Activated T-helper 17 cell treated with anti-CD3 and anti-CD28 coated beads, Interleukin-2, amount 50 U/mL, for 72 hours (primary cell): Measurements from ENCODE around the gene YTHDF2. TPM values are rescaled to one million over a fixed set of nuclear protein-coding genes. Genes with fewer than 3 reads are reported as not detected.
A peak's percentile ranks its signal among the peaks of the same experiment; 100 is the strongest.
"Not testable (repeated sequence)": the region's sequence is repeated elsewhere in the genome, so short reads cannot be mapped to it uniquely, and the experiment has no call there.

Experiments
- ATAC-seq: fragments of 150-1000 bp; cut with Tn5 transposase; replicated peaks from 2 replicates; pipeline ENCODE4 v1.10.0; 2021; ENCODE audit warnings: mild to moderate bottlenecking, moderate library complexity
- H3K27ac Mint-ChIP-seq: one replicate; pipeline ENCODE4 v1.8.0; 2022; ENCODE audit warnings: mixed read lengths
- H3K27me3 Mint-ChIP-seq: one replicate; pipeline ENCODE4 v1.8.0; 2022; ENCODE audit warnings: mixed read lengths
- H3K36me3 Mint-ChIP-seq: one replicate; pipeline ENCODE4 v1.8.0; 2022; ENCODE audit warnings: low read depth, mild to moderate bottlenecking, mixed read lengths
- H3K4me1 Mint-ChIP-seq: one replicate; pipeline ENCODE4 v1.8.0; 2022; ENCODE audit warnings: mixed read lengths
- H3K4me3 Mint-ChIP-seq: one replicate; pipeline ENCODE4 v1.8.0; 2022; ENCODE audit warnings: mild to moderate bottlenecking, mixed read lengths
- H3K9me3 Mint-ChIP-seq: one replicate; pipeline ENCODE4 v1.8.0; 2022; ENCODE audit warnings: mixed read lengths
- total RNA-seq, 2 donors: library from RNA; stranded (reverse); gene quantifications; one replicate each; pipeline ENCODE4 v1.2.3, GENCODE V29; 2022

The YTHDF2 gene
- total RNA-seq, result 10 to 100 TPM; 60.1 to 74.9 TPM

DNA sequence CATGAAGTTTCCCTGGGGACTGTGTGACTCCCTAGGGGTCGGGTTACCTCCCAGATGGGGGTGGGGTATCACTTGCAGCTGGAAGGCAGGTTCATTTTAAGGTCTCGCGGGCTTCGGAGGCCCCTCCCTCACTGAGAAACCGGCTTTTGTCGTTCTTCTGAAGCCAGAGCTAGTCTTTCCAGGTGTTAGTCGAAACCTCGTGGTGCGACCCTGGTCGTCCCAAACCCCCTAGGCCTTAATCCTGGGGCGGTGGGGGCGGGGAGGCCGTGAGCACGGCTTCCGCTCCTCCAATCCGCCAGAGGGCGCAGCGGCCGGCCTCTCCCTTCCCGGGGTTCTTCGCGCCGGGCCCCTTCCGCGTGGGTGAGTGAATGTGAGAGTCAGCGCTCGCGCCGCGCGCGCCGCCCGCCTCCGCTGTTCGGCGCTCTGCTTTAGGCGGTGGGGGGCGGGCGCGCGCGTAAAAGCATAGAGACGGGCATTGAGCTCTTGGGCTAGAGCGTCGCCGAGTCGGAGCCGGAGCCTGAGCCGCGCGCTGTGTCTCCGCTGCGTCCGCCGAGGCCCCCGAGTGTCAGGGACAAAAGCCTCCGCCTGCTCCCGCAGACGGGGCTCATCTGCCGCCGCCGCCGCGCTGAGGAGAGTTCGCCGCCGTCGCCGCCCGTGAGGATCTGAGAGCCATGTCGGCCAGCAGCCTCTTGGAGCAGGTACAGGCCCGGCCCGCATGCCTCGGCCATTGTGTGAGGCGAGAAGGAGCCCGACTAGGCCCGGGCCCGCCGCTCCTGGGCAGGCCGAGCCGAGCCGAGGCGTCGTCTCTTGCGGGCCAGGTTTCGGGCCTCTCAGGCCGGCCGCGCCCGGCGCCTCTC, at the start of gene YTHDF2:
YTHDF2 (plus strand) TSS at position 491 of the 857 bp plus-strand sequence; CDS start at position 672, 181 bp downstream.
- Mint-ChIP-seq H3K27ac (peak within 1 kb of the TSS; percentile 97), H3K4me1 (peaks cover 14% of the 10 kb centered on the region), H3K27me3 (no peaks in the 10 kb centered on the region), H3K9me3 (no peaks in the 10 kb centered on the region), H3K36me3 (peaks cover 44% of the 10 kb centered on the region), H3K4me3 (peak within 1 kb of the TSS; percentile 93)
- ATAC-seq, result peak; percentile 95

DNA sequence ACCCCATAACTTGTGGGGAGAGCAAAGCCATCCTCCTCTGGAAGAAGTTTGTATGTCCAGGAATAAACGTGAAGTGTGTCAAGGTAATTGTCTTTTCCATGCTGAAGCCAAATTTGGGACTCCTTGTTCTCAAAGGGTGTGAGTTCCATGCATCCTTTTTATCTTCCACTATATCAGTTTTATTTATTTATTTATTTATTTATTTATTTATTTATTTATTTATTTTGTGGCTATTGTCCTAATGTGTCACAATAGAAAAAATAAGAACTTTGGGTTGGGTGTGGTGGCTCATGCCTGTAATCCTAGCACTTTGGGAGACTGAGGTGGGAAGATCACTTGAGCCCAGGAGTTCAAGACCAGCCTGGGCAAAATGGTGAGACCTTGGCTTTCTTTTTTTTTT, 45.1 kb upstream of the YTHDF2 start:
- not testable (repeated sequence) for ATAC-seq, H3K4me1 Mint-ChIP-seq, H3K27ac Mint-ChIP-seq, H3K27me3 Mint-ChIP-seq, H3K4me3 Mint-ChIP-seq, H3K9me3 Mint-ChIP-seq
- H3K36me3 Mint-ChIP-seq, result peaks cover 89% of the 10 kb centered on the region

DNA sequence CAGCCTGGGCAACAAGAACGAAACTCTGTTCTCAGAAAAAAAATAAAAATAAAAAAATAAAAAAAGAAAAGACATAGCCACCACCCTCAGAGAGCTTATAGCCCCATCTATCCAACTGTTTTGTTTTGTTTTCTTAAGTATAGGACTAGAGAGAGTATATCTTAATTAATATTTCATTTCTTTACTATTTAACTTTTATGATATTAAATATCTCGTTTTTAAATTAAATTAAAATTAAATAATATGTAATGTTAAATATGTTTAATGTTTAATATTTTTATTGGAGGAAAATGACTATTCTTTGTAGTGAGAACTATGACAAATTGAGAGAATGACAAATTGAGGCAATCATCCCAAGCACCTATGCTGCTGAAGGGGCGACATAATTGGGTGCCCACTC, 33.1 kb upstream of the YTHDF2 start:
- ATAC-seq, result no peak
- H3K4me3 Mint-ChIP-seq, result no peak overlapping the region
- H3K9me3 Mint-ChIP-seq, result no peaks in the 10 kb centered on the region
- peaks cover 96% of the 10 kb centered on the region for H3K36me3 Mint-ChIP-seq
- peaks cover 4% of the 10 kb centered on the region for H3K4me1 Mint-ChIP-seq
- H3K27me3 Mint-ChIP-seq, result no peaks in the 10 kb centered on the region
- H3K27ac Mint-ChIP-seq, result no peak overlapping the region

DNA sequence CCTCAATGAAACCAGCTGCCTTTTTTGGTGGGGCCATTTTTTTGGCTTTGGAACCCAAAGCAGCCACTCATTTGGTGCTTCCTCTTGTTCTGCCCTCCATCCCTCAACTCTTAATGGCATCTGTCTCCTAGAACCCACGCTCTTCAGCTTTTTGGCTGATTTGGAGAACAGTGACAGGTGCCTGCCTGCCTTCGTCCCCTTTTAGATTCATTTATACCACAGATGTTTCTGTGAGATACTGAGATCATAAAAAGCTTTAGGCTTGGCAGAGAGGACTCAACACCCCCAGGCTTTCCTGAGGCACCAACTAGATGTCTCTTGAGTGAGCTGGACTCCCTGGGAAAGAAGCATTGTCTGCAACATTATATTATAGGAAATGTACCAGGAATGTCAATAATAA, 20.4 kb upstream of the YTHDF2 start:
- H3K27me3 Mint-ChIP-seq, result no peaks in the 10 kb centered on the region
- no peak overlapping the region for H3K27ac Mint-ChIP-seq
- ATAC-seq, result no peak
- no peaks in the 10 kb centered on the region for H3K9me3 Mint-ChIP-seq
- no peaks in the 10 kb centered on the region for H3K4me1 Mint-ChIP-seq
- peaks cover 39% of the 10 kb centered on the region for H3K36me3 Mint-ChIP-seq
- H3K4me3 Mint-ChIP-seq, result no peak overlapping the region

DNA sequence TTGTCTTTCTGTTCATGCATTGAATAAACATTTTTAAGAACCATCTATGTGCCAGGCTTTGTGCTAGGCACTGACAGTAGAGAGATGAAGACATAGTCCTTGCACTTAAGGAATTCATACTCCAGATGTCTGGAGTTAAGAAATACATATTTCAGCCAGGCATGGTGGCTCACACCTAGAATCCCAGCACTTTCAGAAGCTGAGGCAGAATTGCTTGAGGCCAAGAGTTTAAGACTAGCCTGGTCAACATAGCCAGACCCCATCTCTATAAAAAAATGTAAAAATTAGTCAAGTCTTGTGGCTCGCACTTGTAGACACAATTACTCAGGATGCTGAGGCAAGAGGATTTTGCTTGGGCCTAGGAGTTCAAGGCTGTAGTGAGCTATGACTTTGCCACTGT, 18.6 kb upstream of the YTHDF2 start:
- no peaks in the 10 kb centered on the region for H3K27me3 Mint-ChIP-seq
- H3K27ac Mint-ChIP-seq, result no peak overlapping the region
- no peak for ATAC-seq
- no peaks in the 10 kb centered on the region for H3K4me1 Mint-ChIP-seq
- H3K4me3 Mint-ChIP-seq, result no peak overlapping the region
- H3K9me3 Mint-ChIP-seq, result no peaks in the 10 kb centered on the region
- H3K36me3 Mint-ChIP-seq, result peaks cover 21% of the 10 kb centered on the region

DNA sequence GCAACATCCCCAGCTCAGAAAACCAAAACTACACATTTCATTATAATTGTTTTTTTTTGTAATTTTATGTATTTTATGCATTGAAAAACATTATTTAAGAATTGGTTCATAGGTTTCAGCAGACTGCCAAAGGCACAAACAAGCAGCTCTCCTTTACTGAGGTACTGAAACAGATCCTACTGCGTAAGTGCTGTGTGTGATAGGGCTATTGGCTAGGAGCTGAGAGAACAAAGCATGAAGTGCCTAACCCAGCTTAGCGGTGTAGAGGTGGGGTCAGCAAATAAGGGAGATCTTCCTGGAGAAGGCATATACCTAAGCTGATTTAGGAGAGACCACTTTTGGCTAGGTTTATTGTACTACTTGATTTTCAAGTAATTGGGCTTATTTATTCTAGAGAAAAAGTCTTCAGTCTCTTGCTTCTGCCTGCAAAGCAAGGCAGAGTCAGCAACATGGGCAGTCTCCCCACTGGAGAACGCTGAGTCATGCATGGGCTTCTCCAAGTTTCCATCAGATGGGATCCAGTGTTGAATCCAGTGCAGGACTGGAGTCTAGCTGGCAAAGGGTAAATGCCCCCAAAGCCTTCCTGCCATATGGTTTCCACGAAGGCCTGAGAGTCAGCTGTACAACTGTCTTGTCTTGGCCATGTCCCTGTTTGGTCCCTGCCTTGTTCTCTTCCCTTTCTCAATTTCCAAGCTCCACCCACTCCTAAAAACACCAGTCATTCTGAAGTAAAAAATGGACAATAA, 18.0 kb upstream of the YTHDF2 start:
- Mint-ChIP-seq H3K4me3 (no peak overlapping the region), H3K4me1 (no peaks in the 10 kb centered on the region), H3K36me3 (peaks cover 15% of the 10 kb centered on the region), H3K9me3 (no peaks in the 10 kb centered on the region), H3K27ac (peak overlapping the region; percentile 39), H3K27me3 (no peaks in the 10 kb centered on the region)
- no peak for ATAC-seq

DNA sequence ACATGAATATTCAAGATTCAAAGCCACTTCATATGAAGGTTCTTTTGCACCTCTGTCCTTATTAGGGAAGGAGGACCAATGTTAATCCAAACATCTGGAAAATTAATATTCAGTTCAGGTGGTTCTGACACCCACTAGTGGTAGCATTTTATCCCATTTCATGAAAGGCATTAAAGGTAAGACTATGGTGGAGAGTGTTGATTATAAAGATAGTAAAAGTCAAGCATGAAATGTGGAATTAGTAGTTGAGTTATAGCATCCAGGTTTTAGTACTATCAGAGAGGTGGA, 17.5 kb upstream of the YTHDF2 start:
- Mint-ChIP-seq H3K27me3 (no peaks in the 10 kb centered on the region), H3K4me1 (no peaks in the 10 kb centered on the region), H3K27ac (peak overlapping the region; percentile 39), H3K36me3 (peaks cover 10% of the 10 kb centered on the region), H3K4me3 (no peak overlapping the region), H3K9me3 (no peaks in the 10 kb centered on the region)
- ATAC-seq, result no peak

DNA sequence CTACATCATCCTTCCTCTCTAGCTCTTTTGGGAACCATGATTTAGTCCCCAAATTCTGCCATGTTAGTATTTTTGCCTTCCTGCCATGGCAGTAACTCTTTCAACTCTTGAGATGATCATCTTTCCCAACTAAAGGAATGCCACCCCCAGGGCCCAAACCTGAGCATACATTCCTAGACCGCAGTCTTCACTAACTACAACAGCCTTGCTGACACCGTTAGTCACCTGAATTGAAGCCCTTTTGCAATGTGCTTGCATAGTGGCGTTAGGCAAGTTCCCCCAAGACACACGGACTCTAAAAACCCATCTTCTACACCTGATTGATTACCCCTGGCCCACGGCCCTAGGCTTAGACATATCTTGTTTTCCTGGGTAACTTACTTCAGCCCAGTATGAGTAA, 16.4 kb upstream of the YTHDF2 start:
- ATAC-seq, result no peak
- Mint-ChIP-seq H3K4me3 (no peak overlapping the region), H3K9me3 (no peaks in the 10 kb centered on the region), H3K36me3 (no peaks in the 10 kb centered on the region), H3K27ac (no peak overlapping the region), H3K4me1 (no peaks in the 10 kb centered on the region), H3K27me3 (no peaks in the 10 kb centered on the region)

DNA sequence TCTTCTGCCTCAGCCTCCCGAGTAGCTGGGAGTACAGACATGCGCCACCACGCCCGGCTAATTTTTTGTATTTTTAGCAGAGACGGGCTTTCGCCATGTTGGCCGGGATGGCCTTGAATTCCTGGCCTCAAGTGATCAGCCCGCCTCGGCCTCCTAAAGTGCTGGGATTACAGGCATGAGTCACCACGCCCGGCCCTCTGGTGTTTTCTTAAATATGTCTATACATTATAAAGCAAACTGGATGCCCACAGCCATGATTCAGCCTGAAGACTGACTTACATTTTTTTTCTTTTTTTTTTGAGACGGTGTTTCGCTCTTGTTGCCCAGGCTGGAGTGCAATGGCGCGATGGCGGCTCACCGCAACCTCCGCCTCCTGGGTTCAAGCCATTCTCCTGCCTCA, 14.8 kb upstream of the YTHDF2 start:
- not testable (repeated sequence) for H3K9me3 Mint-ChIP-seq, H3K27ac Mint-ChIP-seq, ATAC-seq, H3K4me3 Mint-ChIP-seq, H3K4me1 Mint-ChIP-seq, H3K36me3 Mint-ChIP-seq, H3K27me3 Mint-ChIP-seq

DNA sequence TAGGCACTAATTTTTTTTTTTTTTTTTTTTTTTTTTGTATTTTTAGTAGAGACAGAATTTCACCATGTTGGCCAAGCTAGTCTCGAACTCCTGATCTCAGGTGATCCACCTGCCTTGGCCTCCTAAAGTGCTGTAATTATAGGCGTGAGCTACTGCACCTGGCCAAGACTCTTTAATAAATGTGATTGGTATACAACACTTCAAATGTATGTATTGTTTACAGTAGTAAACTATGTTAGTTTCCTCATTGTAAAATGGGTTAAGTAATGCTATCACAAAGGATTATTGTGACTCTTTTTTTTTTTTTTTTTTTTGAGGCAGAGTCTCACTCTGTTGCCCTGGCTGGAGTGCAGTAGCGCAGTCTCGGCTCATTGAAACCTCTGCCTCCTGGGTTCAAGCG, 11.4 kb upstream of the YTHDF2 start:
- H3K9me3 Mint-ChIP-seq, H3K4me1 Mint-ChIP-seq, H3K4me3 Mint-ChIP-seq, H3K27me3 Mint-ChIP-seq, ATAC-seq, H3K27ac Mint-ChIP-seq, H3K36me3 Mint-ChIP-seq: not testable (repeated sequence)

DNA sequence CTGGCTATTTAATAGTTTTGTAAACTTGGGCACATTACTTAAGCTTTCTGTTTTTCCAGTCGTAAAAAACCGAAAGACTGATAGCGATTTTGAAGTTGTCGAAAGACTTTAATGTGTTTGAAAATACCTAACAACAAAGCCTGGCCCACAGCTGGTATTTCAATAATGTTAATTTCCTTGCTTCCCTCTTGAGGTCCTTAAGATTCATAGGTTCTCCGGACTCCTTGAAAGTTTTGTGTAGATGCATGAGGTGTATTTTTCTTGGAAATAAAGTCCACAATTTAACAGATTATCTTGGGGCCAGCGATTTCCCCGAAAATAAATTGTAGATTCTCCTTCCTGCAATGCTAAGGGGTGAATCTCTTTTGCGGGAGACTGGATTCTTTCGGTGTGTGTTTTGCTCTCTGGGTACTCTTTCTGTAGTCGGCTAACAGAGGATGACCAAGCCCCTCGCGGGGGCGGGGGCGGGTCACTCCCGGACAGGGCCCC, 735 bp upstream of the YTHDF2 start:
- Mint-ChIP-seq H3K36me3 (peaks cover 38% of the 10 kb centered on the region), H3K4me3 (peak overlapping the region; percentile 93), H3K4me1 (peaks cover 14% of the 10 kb centered on the region), H3K9me3 (no peaks in the 10 kb centered on the region), H3K27me3 (no peaks in the 10 kb centered on the region), H3K27ac (peak overlapping the region; percentile 97)
- ATAC-seq, result no peak

DNA sequence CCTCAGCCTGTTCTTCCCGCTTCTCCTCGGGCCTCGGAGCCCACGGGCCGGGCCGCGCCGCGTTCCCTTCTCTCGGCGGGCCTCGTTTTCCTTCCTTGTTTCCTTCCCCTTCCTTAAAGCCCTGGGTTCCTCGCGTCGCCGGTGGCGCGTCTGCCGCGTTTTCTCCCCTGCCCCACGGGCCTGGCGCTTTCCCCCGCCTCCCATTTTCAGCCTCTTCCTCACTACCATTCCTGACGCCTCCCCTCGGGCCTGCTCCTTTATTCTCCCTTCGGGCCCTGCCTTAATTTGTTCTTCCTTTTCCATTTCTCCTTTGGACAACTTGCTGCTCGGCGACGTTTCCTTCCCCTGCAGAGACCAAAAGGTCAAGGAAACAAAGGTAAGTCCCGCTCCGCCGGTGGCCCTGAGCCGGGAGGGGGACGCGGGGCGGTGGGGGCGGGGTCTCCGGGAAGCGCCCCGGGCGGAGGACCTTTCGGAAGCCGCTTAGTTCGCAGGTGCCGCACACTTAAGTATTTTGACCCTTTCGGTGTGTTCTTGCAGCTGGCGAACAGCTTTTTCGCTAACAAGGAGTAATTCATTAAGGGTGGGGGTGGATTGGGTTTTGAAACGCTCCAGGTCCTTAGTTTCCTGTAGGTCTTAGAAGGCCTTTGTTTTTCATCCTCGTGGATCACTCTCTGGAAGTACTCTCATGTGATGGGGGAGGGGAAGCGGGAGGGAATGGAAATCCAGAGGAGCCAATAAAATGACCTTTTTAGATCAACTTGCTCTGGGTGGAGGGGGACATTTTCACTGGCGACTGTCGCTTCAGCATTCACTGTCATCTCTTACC, 780 bp downstream of the YTHDF2 start:
- H3K27me3 Mint-ChIP-seq, result no peaks in the 10 kb centered on the region
- ATAC-seq, result peak; percentile 17

DNA sequence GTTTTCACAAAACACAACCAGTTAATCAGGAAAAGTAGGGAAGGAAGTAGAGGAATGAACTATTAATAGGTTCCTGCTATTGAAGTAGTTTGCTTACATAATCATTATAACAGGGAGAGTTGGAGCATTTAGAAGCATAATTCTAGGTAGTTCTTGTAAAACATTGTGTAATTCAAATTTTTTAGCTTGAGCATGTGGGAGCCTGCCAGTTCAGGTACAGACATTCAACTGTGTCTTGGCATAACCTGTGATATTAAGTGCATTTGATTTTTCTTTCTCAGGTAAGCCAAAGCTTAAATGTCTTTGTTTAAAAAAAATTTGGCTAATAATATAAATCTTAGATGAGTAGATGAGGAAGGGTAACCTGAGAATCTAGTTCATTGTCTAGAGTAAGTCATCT, 3.4 kb downstream of the YTHDF2 start:
- Mint-ChIP-seq H3K36me3 (peaks cover 79% of the 10 kb centered on the region), H3K4me1 (peaks cover 38% of the 10 kb centered on the region), H3K4me3 (peak overlapping the region; percentile 93), H3K27ac (peak overlapping the region; percentile 65), H3K9me3 (no peaks in the 10 kb centered on the region), H3K27me3 (no peaks in the 10 kb centered on the region)
- no peak for ATAC-seq

More for the DNA sequence above, 780 bp downstream of the YTHDF2 start:
- H3K27ac Mint-ChIP-seq, result peak overlapping the region; percentile 97
- no peaks in the 10 kb centered on the region for H3K9me3 Mint-ChIP-seq
- H3K36me3 Mint-ChIP-seq, result peaks cover 53% of the 10 kb centered on the region
- H3K4me3 Mint-ChIP-seq, result peak overlapping the region; percentile 93
- peaks cover 18% of the 10 kb centered on the region for H3K4me1 Mint-ChIP-seq

DNA sequence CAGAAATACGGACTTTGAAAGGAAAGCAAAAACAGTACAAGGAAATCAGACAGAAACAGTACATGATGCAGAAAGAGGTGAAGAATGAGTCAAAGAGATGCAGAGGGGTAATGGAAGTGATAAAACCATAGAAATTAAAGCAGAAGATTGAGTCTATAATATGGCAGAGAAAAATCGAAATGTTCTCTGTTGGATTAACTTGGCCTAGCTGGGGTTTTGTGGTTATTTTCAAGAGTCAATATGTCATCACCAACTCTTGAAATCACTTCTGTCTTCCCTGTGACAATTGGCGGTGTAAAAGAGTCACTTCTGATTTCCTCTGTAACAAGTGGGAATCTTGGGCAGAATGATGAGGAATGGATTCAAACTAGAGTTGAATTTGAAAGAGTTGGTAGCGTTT, 7.4 kb downstream of the YTHDF2 start:
- H3K27ac Mint-ChIP-seq, result peak overlapping the region; percentile 71
- ATAC-seq, result peak; percentile 83
- H3K36me3 Mint-ChIP-seq, result peaks cover 94% of the 10 kb centered on the region
- peaks cover 45% of the 10 kb centered on the region for H3K4me1 Mint-ChIP-seq
- no peaks in the 10 kb centered on the region for H3K27me3 Mint-ChIP-seq
- peak overlapping the region; percentile 63 for H3K4me3 Mint-ChIP-seq
- no peaks in the 10 kb centered on the region for H3K9me3 Mint-ChIP-seq
